SJSA1 (cell line): Measurements from ENCODE around the gene TRIP12. TPM values are rescaled to one million over a fixed set of nuclear protein-coding genes. Genes with fewer than 3 reads are reported as not detected.

Source experiments
- DNase-seq, 2 experiments: peaks; one replicate each; pipeline ENCODE4 v3.0.0-alpha.2; 2015 to 2020; ENCODE audit warnings: low spot score in 2 of 2, low read depth in 1 of 2
- H3K27ac ChIP-seq: fragments of 250-450 bp; sonication (Bioruptor Pico); 2 replicates; pipeline ENCODE4 v1.5.1; 2020; ENCODE audit warnings: mild to moderate bottlenecking, moderate library complexity
- H3K27me3 ChIP-seq: fragments of 250-450 bp; sonication (Bioruptor Pico); replicated peaks from 2 replicates; pipeline ENCODE4 v1.5.1; 2020; ENCODE audit warnings: mild to moderate bottlenecking, moderate library complexity
- H3K36me3 ChIP-seq: fragments of 250-450 bp; sonication (Bioruptor Pico); 2 replicates; pipeline ENCODE4 v1.5.1; 2020; ENCODE audit warnings: mild to moderate bottlenecking
- H3K4me1 ChIP-seq: fragments of 250-450 bp; sonication (Bioruptor Pico); replicated peaks from 2 replicates; pipeline ENCODE4 v1.6.1; 2021; ENCODE audit warnings: mild to moderate bottlenecking
- H3K4me3 ChIP-seq: fragments of 250-450 bp; sonication (Bioruptor Pico); 2 replicates; pipeline ENCODE4 v1.5.1; 2020; ENCODE audit warnings: mild to moderate bottlenecking
- H3K9me3 ChIP-seq: fragments of 250-450 bp; sonication (Bioruptor Pico); replicated peaks from 2 replicates; pipeline ENCODE4 v1.5.1; 2020; ENCODE audit warnings: mild to moderate bottlenecking
- total RNA-seq: library from RNA; depleted of rRNA; stranded (reverse); fragments of >200 nt; shearing (Covaris generic); gene quantifications from 2 replicates; pipeline ENCODE4 v1.2.3, GENCODE V29; 2014

Gene TRIP12
- total RNA-seq, 1 experiment from 2014 or later: 139 TPM

DNA sequence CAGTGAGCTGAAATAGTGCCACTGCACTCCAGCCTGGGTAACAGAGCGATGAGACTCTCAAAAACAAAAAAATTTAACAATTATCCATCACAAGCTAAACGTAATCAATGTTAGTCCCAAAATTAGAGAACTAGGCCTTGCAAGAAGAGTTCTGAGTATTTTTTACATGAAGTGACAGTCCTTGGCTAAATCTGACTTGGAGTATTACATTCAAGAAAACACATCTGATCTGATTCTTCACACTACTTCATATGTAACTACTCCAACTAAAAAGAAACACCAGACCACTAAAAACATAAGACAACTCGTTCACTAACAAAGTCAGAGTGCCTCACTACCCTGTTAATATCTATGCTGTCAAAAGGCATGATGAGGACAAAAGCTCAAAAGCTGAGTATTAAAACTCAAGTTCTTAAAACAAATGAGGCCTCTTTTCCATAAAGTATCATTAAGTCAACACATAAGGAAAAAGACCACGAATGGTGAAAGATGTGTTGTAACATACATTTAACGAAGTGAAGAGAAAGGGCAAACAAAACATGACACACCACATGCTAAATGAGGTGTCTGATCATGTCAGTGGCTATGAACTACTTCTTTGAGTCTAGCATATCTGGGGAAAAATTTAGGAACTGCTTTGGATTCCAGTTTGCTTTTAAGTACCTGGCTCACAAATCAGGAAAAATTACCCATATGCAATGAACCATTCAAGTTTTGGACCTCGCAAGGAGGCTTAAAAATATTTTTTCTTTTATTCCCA is 42.4 kb downstream of the TRIP12 start:
- no peaks in the 10 kb centered on the region for H3K27me3 ChIP-seq
- no peak for DNase-seq
- peaks cover 57% of the 10 kb centered on the region for H3K36me3 ChIP-seq
- no peak overlapping the region for H3K4me3 ChIP-seq
- H3K27ac ChIP-seq: no peak overlapping the region
- no peaks in the 10 kb centered on the region for H3K9me3 ChIP-seq
- H3K4me1 ChIP-seq: no peaks in the 10 kb centered on the region

DNA sequence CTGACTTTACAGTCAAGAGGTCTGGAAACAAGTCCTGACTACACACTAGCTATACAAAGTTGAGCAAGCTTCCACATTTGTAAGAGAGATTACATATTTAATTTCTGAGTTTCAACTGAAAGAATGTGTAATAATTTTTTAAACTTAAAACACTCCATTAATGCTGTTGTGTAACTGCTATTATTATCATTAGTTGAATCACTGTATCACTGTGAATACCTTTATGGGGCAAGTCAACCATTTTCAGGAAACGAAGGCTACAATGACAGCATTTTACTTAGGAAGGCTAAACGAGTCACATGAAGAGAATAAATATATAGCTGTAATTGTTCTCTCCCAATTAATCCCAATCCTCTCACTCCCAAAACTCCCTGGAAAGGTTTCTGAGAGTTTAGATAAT is 46.3 kb downstream of the TRIP12 start:
- Histone ChIP-seq H3K4me1 (no peaks in the 10 kb centered on the region), H3K27ac (no peak overlapping the region), H3K27me3 (no peaks in the 10 kb centered on the region), H3K9me3 (no peaks in the 10 kb centered on the region), H3K36me3 (peaks cover 58% of the 10 kb centered on the region), H3K4me3 (no peak overlapping the region)
- DNase-seq: no peak

DNA sequence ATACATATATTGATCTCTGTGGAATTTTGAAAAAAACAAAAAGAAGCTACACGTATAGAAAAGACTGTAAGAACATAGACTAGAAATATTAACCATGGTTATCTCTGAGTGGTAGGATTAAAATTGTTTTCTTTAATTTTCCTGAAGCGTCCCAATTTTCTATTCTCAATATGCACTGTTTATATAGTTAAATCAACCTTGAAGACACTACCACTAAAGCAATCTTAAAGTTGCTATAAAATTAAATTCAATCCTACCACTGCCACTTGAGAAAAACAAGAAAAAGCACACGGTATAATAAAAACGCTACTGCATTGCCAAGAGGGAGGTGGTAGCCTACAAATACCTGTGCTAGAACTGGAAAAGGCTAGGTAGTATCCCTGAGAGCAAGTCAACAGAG is 47.2 kb downstream of the TRIP12 start:
- Histone ChIP-seq H3K9me3 (no peaks in the 10 kb centered on the region), H3K27me3 (no peaks in the 10 kb centered on the region), H3K4me1 (no peaks in the 10 kb centered on the region), H3K4me3 (no peak overlapping the region), H3K36me3 (peaks cover 57% of the 10 kb centered on the region), H3K27ac (no peak overlapping the region)
- no peak for DNase-seq

DNA sequence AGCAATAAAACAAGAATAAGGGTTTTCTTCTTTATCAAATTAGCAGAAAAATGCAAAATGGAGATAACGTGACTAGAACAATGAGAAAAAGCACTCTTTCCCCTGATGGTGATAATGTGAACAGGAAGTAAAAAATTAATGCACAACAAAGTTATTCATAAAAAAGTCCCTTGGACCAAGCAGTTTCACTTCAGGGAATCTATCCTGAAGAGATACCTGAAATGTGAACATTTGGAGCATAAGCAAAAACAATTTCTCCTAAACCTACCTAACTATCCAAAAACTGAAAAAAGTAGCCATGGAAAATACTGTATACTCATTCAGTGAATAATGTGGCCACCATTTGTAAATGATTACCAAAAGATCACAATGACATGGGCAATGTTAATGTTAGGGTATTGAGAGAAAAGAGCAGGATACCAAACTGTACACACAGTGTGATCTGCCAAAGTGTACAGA is 48.7 kb downstream of the TRIP12 start:
- Histone ChIP-seq H3K27me3 (no peaks in the 10 kb centered on the region), H3K36me3 (peaks cover 55% of the 10 kb centered on the region), H3K27ac (no peak overlapping the region), H3K4me3 (no peak overlapping the region), H3K4me1 (no peaks in the 10 kb centered on the region), H3K9me3 (no peaks in the 10 kb centered on the region)
- DNase-seq: no peak

DNA sequence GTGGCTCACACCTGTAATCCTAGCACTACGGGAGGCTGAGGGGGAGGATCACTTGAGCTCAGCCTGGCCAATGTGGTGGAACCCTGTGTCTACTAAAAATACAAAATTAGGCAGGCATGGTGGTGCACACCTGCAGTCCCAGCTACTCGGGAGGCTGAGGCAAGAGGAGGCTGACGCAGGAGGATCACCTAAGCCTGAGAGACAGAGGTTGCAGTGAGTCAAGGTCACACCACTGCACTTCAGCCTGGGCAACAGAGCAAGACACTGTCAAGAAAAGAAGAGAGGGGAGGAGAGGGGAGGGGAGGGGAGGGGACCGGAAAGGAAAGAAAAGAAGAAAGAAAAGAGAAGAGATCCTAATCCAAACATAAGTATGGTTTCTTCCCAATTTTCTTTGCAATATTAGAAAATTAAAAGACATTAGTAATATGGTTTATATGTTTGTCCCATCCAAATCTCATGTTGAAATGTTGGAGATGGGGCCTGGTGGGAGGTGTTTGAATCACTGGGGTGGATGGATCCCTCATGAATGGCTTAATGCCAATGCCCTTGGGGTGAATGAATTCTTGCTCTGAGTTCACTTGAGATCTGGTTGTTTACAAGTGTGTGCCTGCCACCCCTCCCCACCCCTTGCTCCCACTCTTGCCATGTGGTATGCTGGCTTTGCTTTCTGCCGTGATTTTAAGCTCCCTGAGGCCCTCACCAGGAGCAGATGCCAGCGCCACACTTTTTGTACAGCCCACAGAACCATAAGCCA is 50.7 kb downstream of the TRIP12 start:
- peaks cover 42% of the 10 kb centered on the region for H3K36me3 ChIP-seq
- no peak overlapping the region for H3K27ac ChIP-seq
- no peaks in the 10 kb centered on the region for H3K27me3 ChIP-seq
- no peak for DNase-seq
- no peaks in the 10 kb centered on the region for H3K4me1 ChIP-seq
- no peak overlapping the region for H3K4me3 ChIP-seq
- H3K9me3 ChIP-seq: no peaks in the 10 kb centered on the region

DNA sequence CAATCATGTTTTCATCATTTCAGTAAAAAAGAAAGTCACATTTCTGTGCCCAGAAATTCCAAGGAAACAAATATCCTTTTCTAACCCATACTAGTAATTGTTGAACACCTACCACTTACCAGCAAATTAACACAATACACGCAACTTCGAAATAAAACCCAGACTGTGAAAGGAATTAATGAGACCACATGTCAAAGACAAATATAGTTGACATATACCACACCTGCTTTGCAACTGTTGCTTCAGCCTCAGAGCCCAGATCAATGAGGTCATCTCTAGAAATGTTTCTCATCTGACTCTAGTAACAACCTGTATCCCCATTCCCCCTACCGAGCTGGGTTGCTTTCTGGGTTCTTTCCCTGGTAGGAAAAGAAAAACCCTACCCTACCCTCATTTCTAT is 52.6 kb downstream of the TRIP12 start:
- Histone ChIP-seq H3K4me3 (no peak overlapping the region), H3K27me3 (no peaks in the 10 kb centered on the region), H3K27ac (no peak overlapping the region), H3K4me1 (no peaks in the 10 kb centered on the region), H3K36me3 (peaks cover 27% of the 10 kb centered on the region), H3K9me3 (no peaks in the 10 kb centered on the region)
- DNase-seq: no peak

DNA sequence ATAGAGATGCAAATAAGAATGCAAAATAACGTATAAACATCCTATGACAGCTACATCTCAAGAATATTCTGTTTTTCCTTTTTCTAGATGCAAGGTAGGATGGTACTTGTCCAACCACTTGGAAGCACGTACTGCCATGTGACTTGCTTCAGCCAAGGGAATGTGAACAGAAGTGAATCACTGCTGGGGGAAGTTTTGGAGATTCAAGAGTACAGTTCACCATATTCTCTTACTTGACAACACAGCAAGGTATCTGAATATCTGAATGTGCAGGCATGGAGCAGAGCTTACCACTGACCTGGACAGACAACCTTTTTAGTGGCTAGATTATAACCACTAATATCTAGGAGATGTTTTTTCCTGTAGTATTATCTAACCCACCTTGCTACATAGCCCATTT is 53.0 kb downstream of the TRIP12 start:
- H3K9me3 ChIP-seq: no peaks in the 10 kb centered on the region
- no peak overlapping the region for H3K27ac ChIP-seq
- H3K36me3 ChIP-seq: peaks cover 27% of the 10 kb centered on the region
- no peak for DNase-seq
- no peaks in the 10 kb centered on the region for H3K27me3 ChIP-seq
- no peak overlapping the region for H3K4me3 ChIP-seq
- H3K4me1 ChIP-seq: no peaks in the 10 kb centered on the region

DNA sequence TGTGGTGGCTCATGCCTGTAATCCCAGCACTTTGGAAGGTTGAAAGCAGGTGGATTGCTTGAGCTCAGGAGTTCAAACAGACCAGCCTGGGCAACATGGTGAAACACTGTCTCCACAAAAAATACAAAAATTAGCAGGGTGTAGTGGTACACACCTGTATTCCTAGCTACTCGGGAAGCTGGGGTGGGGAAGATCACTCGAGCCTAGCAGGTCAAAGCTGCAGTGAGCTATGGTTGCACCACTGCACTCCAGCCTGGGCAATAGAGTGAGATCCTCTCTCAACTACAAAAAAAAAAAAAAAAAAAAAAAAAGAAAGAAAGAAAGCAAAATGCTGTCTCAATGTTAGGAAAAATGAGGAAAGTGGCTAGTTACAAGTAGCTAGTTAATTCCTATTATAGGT is 56.8 kb downstream of the TRIP12 start:
- DNase-seq: no peak
- Histone ChIP-seq H3K4me1 (0 out of 2 replicates have a peak, but pooled peaks cover 3% of the 10 kb centered on the region), H3K36me3 (peaks cover 21% of the 10 kb centered on the region)

DNA sequence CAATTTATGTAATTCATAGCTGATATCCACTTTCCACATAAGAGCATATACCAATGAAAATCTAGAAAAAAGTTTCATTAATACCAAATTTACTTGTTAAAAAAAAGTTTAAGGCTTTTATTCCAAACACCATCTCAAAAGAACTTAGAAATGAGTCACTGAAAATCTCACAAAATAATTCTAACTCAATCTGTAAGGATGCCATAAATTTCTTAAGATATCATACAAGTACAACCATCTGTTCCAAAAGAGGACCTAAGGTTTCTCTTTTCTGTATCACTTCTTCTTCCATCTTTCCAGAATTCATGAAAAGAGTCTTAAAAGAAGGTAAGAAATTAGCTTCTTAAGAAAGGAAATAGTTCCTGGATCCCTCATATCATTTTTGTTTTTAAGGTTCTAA is 60.4 kb downstream of the TRIP12 start:
- Histone ChIP-seq H3K4me1 (0 out of 2 replicates have a peak, but pooled peaks cover 3% of the 10 kb centered on the region), H3K36me3 (peaks cover 33% of the 10 kb centered on the region), H3K9me3 (no peaks in the 10 kb centered on the region), H3K4me3 (no peak overlapping the region), H3K27ac (no peak overlapping the region), H3K27me3 (no peaks in the 10 kb centered on the region)
- no peak for DNase-seq

More for the DNA sequence above, 56.8 kb downstream of the TRIP12 start:
- no peaks in the 10 kb centered on the region for H3K27me3 ChIP-seq
- H3K27ac ChIP-seq: no peak overlapping the region
- no peak overlapping the region for H3K4me3 ChIP-seq
- no peaks in the 10 kb centered on the region for H3K9me3 ChIP-seq

DNA sequence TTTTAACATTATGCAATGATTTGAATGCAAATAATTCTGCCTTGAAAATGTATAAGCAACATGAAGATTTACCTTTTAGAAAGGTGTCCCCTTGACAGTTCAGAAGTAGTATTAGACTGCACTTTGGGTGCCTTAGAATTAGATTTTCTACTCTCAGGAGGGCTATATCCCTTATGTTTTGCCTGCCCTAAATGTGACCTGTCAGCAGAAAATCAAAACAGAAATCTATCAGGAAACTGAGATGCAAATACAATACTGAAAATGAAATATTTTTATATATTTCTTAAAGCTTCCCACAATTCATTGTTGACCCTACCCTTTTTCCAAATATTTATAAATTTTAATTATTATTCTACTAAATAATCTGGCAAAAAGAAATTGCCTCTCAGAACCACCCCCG is 61.5 kb downstream of the TRIP12 start:
- no peak for DNase-seq
- Histone ChIP-seq H3K9me3 (no peaks in the 10 kb centered on the region), H3K27me3 (no peaks in the 10 kb centered on the region), H3K27ac (no peak overlapping the region), H3K4me1 (0 out of 2 replicates have a peak, but pooled peaks cover 3% of the 10 kb centered on the region), H3K36me3 (peaks cover 42% of the 10 kb centered on the region), H3K4me3 (no peak overlapping the region)

DNA sequence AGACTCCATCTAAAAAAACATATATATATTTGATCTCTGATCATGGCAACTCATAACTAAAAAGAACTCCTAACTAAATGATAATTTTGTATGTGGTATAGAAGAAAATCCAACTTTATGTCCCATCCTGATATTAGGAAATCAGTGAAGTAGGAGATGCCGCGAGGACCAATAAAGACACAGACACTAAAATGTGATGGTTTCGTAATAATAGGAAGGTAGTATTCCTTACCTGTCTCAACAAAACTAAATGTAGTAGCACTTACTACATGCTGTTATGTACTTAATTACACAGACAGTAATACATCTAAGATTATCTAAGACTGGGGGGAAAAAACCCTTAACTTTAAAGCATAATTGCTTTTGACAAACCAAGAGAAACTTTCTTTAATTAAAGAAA is 63.5 kb downstream of the TRIP12 start:
- no peak for DNase-seq
- H3K9me3 ChIP-seq: no peaks in the 10 kb centered on the region
- no peaks in the 10 kb centered on the region for H3K27me3 ChIP-seq
- H3K4me1 ChIP-seq: 0 out of 2 replicates have a peak, but pooled peaks cover 3% of the 10 kb centered on the region
- H3K36me3 ChIP-seq: peaks cover 52% of the 10 kb centered on the region
- H3K4me3 ChIP-seq: no peak overlapping the region
- H3K27ac ChIP-seq: no peak overlapping the region

DNA sequence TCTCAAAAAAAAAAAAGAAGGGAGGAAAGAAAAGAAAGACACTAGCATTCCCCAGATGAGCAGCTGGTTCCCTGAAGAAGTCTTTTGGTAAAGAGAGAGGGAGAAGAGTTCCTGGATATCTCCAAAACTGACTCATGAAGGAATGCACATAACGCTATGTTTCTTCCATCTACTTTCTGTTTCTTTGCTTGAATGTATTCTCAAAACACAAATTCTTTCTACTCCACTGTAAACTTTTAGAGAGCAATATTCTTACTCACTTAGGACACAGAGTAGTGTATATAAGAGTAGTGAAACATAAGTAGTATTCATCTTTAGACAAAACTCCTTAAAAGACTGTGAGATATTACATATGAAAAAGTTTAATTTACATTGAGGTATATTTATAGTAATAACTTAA is 64.2 kb downstream of the TRIP12 start:
- Histone ChIP-seq H3K27ac (no peak overlapping the region), H3K4me3 (no peak overlapping the region), H3K36me3 (peaks cover 51% of the 10 kb centered on the region), H3K4me1 (peaks cover 2% of the 10 kb centered on the region; the same call in 1 of the 2 replicates), H3K9me3 (no peaks in the 10 kb centered on the region), H3K27me3 (no peaks in the 10 kb centered on the region)
- DNase-seq: no peak

DNA sequence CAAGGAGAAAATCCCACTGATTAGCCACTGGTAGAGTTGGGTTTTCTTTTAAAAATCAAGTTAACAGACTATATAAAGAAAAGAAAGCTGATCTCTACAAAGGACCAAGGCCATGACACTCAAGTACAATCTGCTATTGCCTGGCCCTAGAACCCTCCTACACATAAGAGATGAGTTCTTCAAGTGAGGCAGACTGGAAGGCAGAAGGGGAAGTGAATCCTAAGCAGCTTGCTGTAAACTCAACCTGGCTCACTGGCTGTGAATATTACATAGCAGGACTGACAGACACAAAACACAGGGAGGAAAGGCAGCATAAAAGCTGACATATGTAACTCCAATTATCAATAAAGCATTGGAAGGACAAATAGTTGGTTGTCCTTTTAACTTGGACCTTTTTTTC is 65.4 kb downstream of the TRIP12 start:
- DNase-seq: no peak
- peaks cover 3% of the 10 kb centered on the region; the same call in 1 of the 2 replicates for H3K4me1 ChIP-seq
- no peaks in the 10 kb centered on the region for H3K9me3 ChIP-seq
- H3K27ac ChIP-seq: no peak overlapping the region
- H3K36me3 ChIP-seq: peaks cover 57% of the 10 kb centered on the region
- H3K27me3 ChIP-seq: no peaks in the 10 kb centered on the region
- H3K4me3 ChIP-seq: no peak overlapping the region

DNA sequence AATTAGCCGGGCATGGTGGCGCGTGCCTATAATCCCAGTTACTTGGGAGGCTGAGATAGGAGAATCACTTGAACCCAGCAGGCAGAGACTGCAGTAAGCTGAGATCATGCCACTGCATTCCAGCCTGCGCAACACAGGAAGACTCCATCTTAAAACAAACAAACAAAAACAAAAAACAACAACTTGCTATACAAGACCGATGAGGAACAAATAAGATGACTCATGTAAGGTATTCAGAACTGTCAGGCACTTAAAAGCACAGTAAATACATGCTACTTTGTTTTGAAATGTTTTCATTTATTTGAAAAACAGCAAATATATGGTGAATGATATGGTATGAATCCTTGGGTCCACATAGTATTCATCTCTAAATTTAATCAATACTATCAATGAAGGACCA is 66.7 kb downstream of the TRIP12 start:
- no peaks in the 10 kb centered on the region for H3K27me3 ChIP-seq
- peaks cover 3% of the 10 kb centered on the region; the same call in 1 of the 2 replicates for H3K4me1 ChIP-seq
- H3K27ac ChIP-seq: no peak overlapping the region
- no peaks in the 10 kb centered on the region for H3K9me3 ChIP-seq
- DNase-seq: peak in 1 of 2 experiments; percentile 25
- peaks cover 57% of the 10 kb centered on the region for H3K36me3 ChIP-seq
- H3K4me3 ChIP-seq: no peak overlapping the region
